Measurements from ENCODE around the gene DNAH8. TPM values are rescaled to one million over a fixed set of nuclear protein-coding genes. Genes with fewer than 3 reads are reported as not detected.

The DNAH8 gene
- total RNA-seq, 1 experiment from 2014 or later, result not detected

GRCh38 chr6:39074486-39074885 lies 359.4 kb downstream of the DNAH8 start:
- Histone ChIP-seq H3K79me2 (ENCODE audit: low read depth) (no peaks in the 10 kb centered on the region), H2AFZ (no peak overlapping the region), H3K9me3 (ENCODE audit: insufficient read depth, low read depth) (no peaks in the 10 kb centered on the region), H3K4me3 (no peak overlapping the region), H3F3A (ENCODE audit: insufficient read depth, low read depth) (no peaks in the 10 kb centered on the region), H3K4me1 (replicated peaks; ENCODE audit: insufficient read depth) (no peaks in the 10 kb centered on the region), H3K27ac (no peak overlapping the region), H3K4me2 (no peak overlapping the region), H3K27me3 (ENCODE audit: insufficient read depth, low read depth) (peaks cover 92% of the 10 kb centered on the region), H3K36me3 (ENCODE audit: low read depth) (no peaks in the 10 kb centered on the region), H4K20me1 (ENCODE audit: insufficient read depth) (no peaks in the 10 kb centered on the region), H3K9me2 (ENCODE audit: insufficient read depth) (no peaks in the 10 kb centered on the region)
- ChIA-PET POLR2A (ENCODE audit: unreplicated experiment) (no interaction called here), CTCF (no interaction called here)
- intact Hi-C loops (cut with micrococcal nuclease; ENCODE audit: unreplicated experiment), result no loop called here
- no peak for DNase-seq
- no TSS peak for BruUV-seq (replicated peaks)
- no peak for TF ChIP-seq CTCF (conservative IDR thresholded peaks at IDR 0.05)
- TF ChIP-seq EZH2 (IDR thresholded peaks at IDR 0.05; ENCODE audit: low read depth), result no peak

- H4K20me1 ChIP-seq (ENCODE audit: insufficient read depth), result no peaks in the 10 kb centered on the region
- DNase-seq, result no peak
- no peaks in the 10 kb centered on the region for H3K36me3 ChIP-seq (ENCODE audit: low read depth)
- ChIA-PET POLR2A (ENCODE audit: unreplicated experiment) (no interaction called here), CTCF (no interaction called here)
- H2AFZ ChIP-seq, result no peak overlapping the region
- H3K4me1 ChIP-seq (replicated peaks; ENCODE audit: insufficient read depth), result no peaks in the 10 kb centered on the region
- no peak for TF ChIP-seq EZH2 (IDR thresholded peaks at IDR 0.05; ENCODE audit: low read depth)
- no peak for TF ChIP-seq CTCF (conservative IDR thresholded peaks at IDR 0.05)
- no peak overlapping the region for H3K27ac ChIP-seq
- intact Hi-C loops (cut with micrococcal nuclease; ENCODE audit: unreplicated experiment), result no loop called here
- no TSS peak for BruUV-seq (replicated peaks)
- H3K4me2 ChIP-seq, result no peak overlapping the region
- H3K9me2 ChIP-seq (ENCODE audit: insufficient read depth), result no peaks in the 10 kb centered on the region
- H3K27me3 ChIP-seq (ENCODE audit: insufficient read depth, low read depth), result peaks cover 91% of the 10 kb centered on the region
- no peak overlapping the region for H3K4me3 ChIP-seq
- no peaks in the 10 kb centered on the region for H3K79me2 ChIP-seq (ENCODE audit: low read depth)
- H3K9me3 ChIP-seq (ENCODE audit: insufficient read depth, low read depth), result no peaks in the 10 kb centered on the region
- no peaks in the 10 kb centered on the region for H3F3A ChIP-seq (ENCODE audit: insufficient read depth, low read depth)
These were observed 360.0 kb downstream of the DNAH8 start for GRCh38 chr6:39075010-39075686.

GRCh38 chr6:39075807-39076622 lies 360.9 kb downstream of the DNAH8 start:
- Histone ChIP-seq H3K4me1 (replicated peaks; ENCODE audit: insufficient read depth) (no peaks in the 10 kb centered on the region), H3F3A (ENCODE audit: insufficient read depth, low read depth) (no peaks in the 10 kb centered on the region), H3K36me3 (ENCODE audit: low read depth) (no peaks in the 10 kb centered on the region), H3K27ac (no peak overlapping the region), H4K20me1 (ENCODE audit: insufficient read depth) (no peaks in the 10 kb centered on the region), H2AFZ (no peak overlapping the region), H3K9me3 (ENCODE audit: insufficient read depth, low read depth) (no peaks in the 10 kb centered on the region), H3K4me2 (no peak overlapping the region), H3K9me2 (ENCODE audit: insufficient read depth) (no peaks in the 10 kb centered on the region), H3K27me3 (ENCODE audit: insufficient read depth, low read depth) (peaks cover 84% of the 10 kb centered on the region), H3K4me3 (no peak overlapping the region), H3K79me2 (ENCODE audit: low read depth) (no peaks in the 10 kb centered on the region)
- no peak for DNase-seq
- no TSS peak for BruUV-seq (replicated peaks)
- CTCF ChIA-PET, result no interaction called here
- no peak for TF ChIP-seq EZH2 (IDR thresholded peaks at IDR 0.05; ENCODE audit: low read depth)
- TF ChIP-seq CTCF (conservative IDR thresholded peaks at IDR 0.05), result no peak
- intact Hi-C loops (cut with micrococcal nuclease; ENCODE audit: unreplicated experiment), result no loop called here
- POLR2A ChIA-PET (ENCODE audit: unreplicated experiment), result no interaction called here

Measured in PC-9 (cell line).